ENCODE data around the gene TCN1.

Gene TCN1

DNA sequence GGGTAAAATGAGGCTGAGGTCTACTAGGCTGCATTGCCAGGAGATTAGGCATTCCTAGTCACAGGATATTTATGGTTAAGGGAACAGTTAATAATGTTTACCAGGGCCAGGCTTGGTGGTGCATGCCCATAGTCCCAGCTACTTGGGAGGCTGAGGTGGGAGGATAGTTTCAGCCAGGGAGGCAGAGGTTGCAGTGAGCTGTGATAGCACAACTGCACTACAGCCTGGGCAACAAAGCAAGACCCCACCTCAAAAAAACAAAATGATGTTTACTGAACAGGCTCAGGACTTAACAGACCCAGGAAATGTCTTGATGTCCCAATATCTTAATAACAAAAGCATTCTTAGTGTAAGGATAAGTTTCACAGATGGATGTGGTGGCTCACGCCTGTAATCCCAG, 52.9 kb downstream of the TCN1 start:
- no peak for ATAC-seq (replicated peaks)
- peak overlapping the region in 1 of 2 donors; percentile 33 for H3K27ac Mint-ChIP-seq
- no peaks in the 10 kb centered on the region for H3K36me3 Mint-ChIP-seq (ENCODE audit: insufficient read depth)
- no peak for DNase-seq
- peaks cover 16 to 27% of the 10 kb centered on the region in 2 donors for H3K4me1 Mint-ChIP-seq (ENCODE audit: low read depth in 2 of 2)
- no peaks in the 10 kb centered on the region for H3K27me3 Mint-ChIP-seq
- H3K4me3 Mint-ChIP-seq = peak overlapping the region in 1 of 2 donors; percentile 32
- H3K9me3 Mint-ChIP-seq = no peaks in the 10 kb centered on the region

GRCh38 chr11:59812220-59812619, 54.1 kb downstream of the TCN1 start:
- ATAC-seq (replicated peaks) = no peak
- no peak overlapping the region for H3K4me3 Mint-ChIP-seq
- no peaks in the 10 kb centered on the region for H3K27me3 Mint-ChIP-seq
- peaks cover 8% of the 10 kb centered on the region for H3K36me3 Mint-ChIP-seq (ENCODE audit: insufficient read depth)
- H3K9me3 Mint-ChIP-seq = no peaks in the 10 kb centered on the region
- H3K4me1 Mint-ChIP-seq (ENCODE audit: low read depth in 2 of 2) = peaks cover 16 to 30% of the 10 kb centered on the region in 2 donors
- no peak overlapping the region for H3K27ac Mint-ChIP-seq
- no peak for DNase-seq

DNA sequence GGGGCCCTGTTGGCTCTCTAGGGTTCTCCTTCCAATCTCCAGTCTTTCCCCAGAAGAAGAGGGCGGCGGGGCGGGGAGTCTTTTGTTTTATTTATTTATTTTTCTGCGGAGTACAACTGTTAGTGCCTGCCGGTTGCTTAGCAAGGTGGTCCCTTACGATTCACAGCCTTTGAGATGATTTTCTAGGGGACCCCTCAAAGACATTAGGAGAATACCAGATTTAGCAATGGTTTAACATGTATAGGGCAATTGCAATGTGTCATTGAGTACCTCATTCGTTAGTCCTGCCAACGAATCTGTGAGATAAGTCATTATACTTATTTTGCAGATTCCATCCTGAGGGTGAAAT, 55.4 kb downstream of the TCN1 start:
- Mint-ChIP-seq H3K36me3 (ENCODE audit: insufficient read depth) (peaks cover 17% of the 10 kb centered on the region), H3K27me3 (no peaks in the 10 kb centered on the region), H3K9me3 (no peaks in the 10 kb centered on the region), H3K4me1 (ENCODE audit: low read depth in 2 of 2) (peaks cover 16 to 30% of the 10 kb centered on the region in 2 donors), H3K4me3 (peak overlapping the region; percentile 91 to 95), H3K27ac (peak overlapping the region; percentile 90 to 91)
- ATAC-seq (replicated peaks) = no peak
- no peak for DNase-seq

DNA sequence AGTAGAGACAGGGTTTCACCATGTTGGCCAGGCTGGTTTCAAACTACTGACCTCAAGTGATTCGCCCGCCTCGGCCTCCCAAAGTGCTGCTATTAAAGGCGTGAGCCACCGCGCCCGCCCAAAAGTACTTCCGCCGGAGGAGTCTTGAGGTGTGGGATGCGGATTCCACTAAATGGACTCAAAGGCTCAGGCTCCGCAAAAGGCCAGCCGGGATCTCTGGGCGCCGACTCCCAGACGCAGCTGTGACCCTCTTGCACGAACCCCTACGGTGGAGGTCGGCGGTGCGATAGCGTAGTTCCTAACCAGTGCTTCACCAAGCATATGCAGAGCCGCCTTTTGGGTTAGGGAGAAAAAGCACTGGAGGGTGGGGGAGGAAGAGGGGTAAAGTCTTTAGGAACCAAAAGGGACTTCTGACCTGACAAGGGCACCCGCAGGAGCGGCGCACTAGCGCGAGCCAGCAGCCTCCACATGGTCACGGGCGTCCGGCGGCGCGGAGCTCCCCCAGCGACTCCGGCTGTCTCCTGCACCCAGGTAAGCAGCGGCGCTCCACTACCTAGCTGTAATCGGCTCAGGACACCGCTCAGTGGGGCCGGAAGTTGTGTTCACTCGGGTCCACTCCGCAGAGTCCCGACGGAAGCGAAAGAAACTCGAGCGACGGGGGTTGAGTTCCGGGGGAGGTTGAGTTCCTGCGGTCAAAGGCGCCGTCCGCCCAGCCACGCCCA, 55.9 kb downstream of the TCN1 start, which contains the start of gene MRPL16:
TSS of gene MRPL16 (minus strand) at position 590 of the 722 bp plus-strand sequence. CDS start at position 470, 120 bp downstream.
- H3K9me3 Mint-ChIP-seq = no peaks in the 10 kb centered on the region
- peak; percentile 99 for ATAC-seq (replicated peaks)

GRCh38 chr11:59807047-59807610, 59.2 kb downstream of the TCN1 start:
- H3K27me3 Mint-ChIP-seq = no peaks in the 10 kb centered on the region
- DNase-seq (no peak), ATAC-seq (replicated peaks) (no peak)
- H3K4me3 Mint-ChIP-seq = no peak overlapping the region
- no peaks in the 10 kb centered on the region for H3K9me3 Mint-ChIP-seq
- H3K27ac Mint-ChIP-seq = peak overlapping the region in 1 of 2 donors; percentile 53
- peaks cover 21% of the 10 kb centered on the region for H3K36me3 Mint-ChIP-seq (ENCODE audit: insufficient read depth)
- H3K4me1 Mint-ChIP-seq (ENCODE audit: low read depth in 2 of 2) = peaks cover 16 to 25% of the 10 kb centered on the region in 2 donors

More for the DNA sequence above, 55.9 kb downstream of the TCN1 start, which contains the start of gene MRPL16:
- Mint-ChIP-seq H3K27ac (peak within 1 kb of the TSS; percentile 90 to 91), H3K36me3 (ENCODE audit: insufficient read depth) (peaks cover 17% of the 10 kb centered on the region), H3K4me3 (peak within 1 kb of the TSS; percentile 91 to 95), H3K4me1 (ENCODE audit: low read depth in 2 of 2) (peaks cover 16 to 30% of the 10 kb centered on the region in 2 donors), H3K27me3 (no peaks in the 10 kb centered on the region)
- peak; percentile 81 to 84 (median 83) for DNase-seq

GRCh38 chr11:59804061-59804460, 62.2 kb downstream of the TCN1 start:
- no peak for ATAC-seq (replicated peaks)
- peaks cover 21% of the 10 kb centered on the region for H3K36me3 Mint-ChIP-seq (ENCODE audit: insufficient read depth)
- H3K27me3 Mint-ChIP-seq = no peaks in the 10 kb centered on the region
- no peaks in the 10 kb centered on the region for H3K9me3 Mint-ChIP-seq
- peaks cover 0 to 7% of the 10 kb centered on the region in 2 donors for H3K4me1 Mint-ChIP-seq (ENCODE audit: low read depth in 2 of 2)
- no peak for DNase-seq
- H3K4me3 Mint-ChIP-seq = no peak overlapping the region
- no peak overlapping the region for H3K27ac Mint-ChIP-seq
